GM12878 (cell line): ENCODE measurements around the gene THUMPD2. TPM values are rescaled to one million over a fixed set of nuclear protein-coding genes. Genes with fewer than 3 reads are reported as not detected.

Experiments
- ATAC-seq: fragments of 200-7000 bp; cut with Tn5 transposase; 3 replicates; pipeline ENCODE4 v1.9.1; 2020; ENCODE audit warnings: mild to moderate bottlenecking, moderate library complexity
- BruUV-seq: library from RNA; stranded (reverse); fragments of 400-500 nt; replicated peaks from 2 replicates; lab custom pipeline; 2021; lab: Mats Ljungman, UMichigan
- CTCF ChIA-PET: fragments of 300-600 bp; sonication (Branson Sonifier 250); formaldehyde crosslinking; extraction: SDS; loops from one replicate; lab custom pipeline; 2021; ENCODE audit warnings: inconsistent platforms; lab: Yijun Ruan, JAX
- POLR2A ChIA-PET: fragments of 350-600 bp; formaldehyde crosslinking; extraction: SDS; loops from one replicate; lab custom pipeline; 2021; ENCODE audit warnings: inconsistent platforms; lab: Charles Lee
- RAD21 ChIA-PET: fragments of 300-600 bp; sonication (Branson Sonifier 250); formaldehyde crosslinking; loops from one replicate; lab custom pipeline; 2023; ENCODE audit warnings: antibody characterized with exemption; ENCODE audit not compliant: unreplicated experiment; lab: Charles Lee
- SMC1A ChIA-PET: fragments of 300-600 bp; sonication (Branson Sonifier 250); formaldehyde crosslinking; loops from one replicate; lab custom pipeline; 2023; ENCODE audit not compliant: unreplicated experiment, uncharacterized antibody; lab: Charles Lee
- DNase-seq: peaks from one replicate; pipeline ENCODE4 v3.0.0-alpha.2; 2011; ENCODE audit warnings: low read depth, low spot score
- FAIRE-seq: peaks from 3 replicates; lab custom pipeline; 2011; peaks lifted over from hg19 to GRCh38; lab: Jason Lieb, UNC
- H2AFZ ChIP-seq: 2 replicates; pipeline ENCODE4 v1.6.0; 2011; ENCODE audit warnings: low read depth, low read length, control low read depth; ENCODE audit not compliant: control insufficient read depth
- H3K27ac ChIP-seq: 2 replicates; pipeline ENCODE4 v1.5.1; 2011; ENCODE audit warnings: control low read depth; ENCODE audit not compliant: control insufficient read depth, insufficient read depth
- H3K27me3 ChIP-seq, 2 experiments: replicated peaks in 1 of 2; 2 replicates each; pipeline versions ENCODE4 v1.6.0 to v1.6.1; 2011; ENCODE audit warnings: low read length in 1 of 2; ENCODE audit not compliant: control insufficient read depth in 2 of 2, insufficient read depth in 2 of 2
- H3K36me3 ChIP-seq, 2 experiments: 2 replicates each; pipeline ENCODE4 v1.5.1; 2011; ENCODE audit warnings: low read length in 1 of 2; ENCODE audit not compliant: control insufficient read depth in 2 of 2, insufficient read depth in 2 of 2
- H3K4me1 ChIP-seq: 2 replicates; pipeline ENCODE4 v1.6.1; 2011; ENCODE audit warnings: mild to moderate bottlenecking, low read length, moderate library complexity, mixed read lengths; ENCODE audit not compliant: control insufficient read depth, insufficient read depth
- H3K4me2 ChIP-seq: 2 replicates; pipeline ENCODE4 v1.6.0; 2011; ENCODE audit warnings: control low read depth; ENCODE audit not compliant: control insufficient read depth, insufficient read depth
- H3K4me3 ChIP-seq: fragments of 200-600 bp; sonication (generic); 2 replicates; pipeline ENCODE4 v1.5.1; 2016
- H3K79me2 ChIP-seq: 2 replicates; pipeline ENCODE4 v1.6.0; 2011; ENCODE audit warnings: low read length; ENCODE audit not compliant: control insufficient read depth, insufficient read depth
- H3K9ac ChIP-seq: 2 replicates; pipeline ENCODE4 v1.8.0; 2011; ENCODE audit warnings: low read length, control low read depth, mixed read lengths; ENCODE audit not compliant: control insufficient read depth, insufficient read depth
- H3K9me3 ChIP-seq: replicated peaks from 3 replicates; pipeline ENCODE4 v1.5.1; 2011; ENCODE audit warnings: mild to moderate bottlenecking, low read length; ENCODE audit not compliant: control insufficient read depth, insufficient read depth
- H4K20me1 ChIP-seq: 2 replicates; pipeline ENCODE4 v1.6.0; 2011; ENCODE audit not compliant: control insufficient read depth, insufficient read depth
- CHD2 ChIP-seq: IDR thresholded peaks from 2 replicates; pipeline ENCODE4 v1.6.1; 2011; ENCODE audit warnings: low read depth, low read length, improper control_type of control experiment, borderline replicate concordance
- EGR1 ChIP-seq, 2 experiments: IDR thresholded peaks; 1 replicate in 1 of 2; 2 replicates in 1 of 2; pipeline ENCODE4 v1.6.1; 2011 to 2012; ENCODE audit warnings: low read depth in 2 of 2, low read length in 2 of 2, borderline replicate concordance in 1 of 2, mild to moderate bottlenecking in 1 of 2, moderate library complexity in 1 of 2
- FOXK2 ChIP-seq: fragments of 450-650 bp; IDR thresholded peaks from 2 replicates; pipeline ENCODE4 v1.6.1; 2017; ENCODE audit warnings: mild to moderate bottlenecking, moderate library complexity
- HDAC6 ChIP-seq: fragments of 200-600 bp; sonication (generic); IDR thresholded peaks from one replicate; pipeline ENCODE4 v1.8.0; 2017; ENCODE audit warnings: antibody characterized with exemption; ENCODE audit not compliant: unreplicated experiment
- IKZF2 ChIP-seq, 2 experiments: fragments of 450-650 bp; IDR thresholded peaks; 2 replicates each; pipeline ENCODE4 v1.6.1; 2017; ENCODE audit warnings: mild to moderate bottlenecking in 2 of 2, moderate library complexity in 2 of 2
- MXI1 ChIP-seq: fragments of 150-350 bp; IDR thresholded peaks from 2 replicates; pipeline ENCODE4 v1.6.1; 2011; ENCODE audit warnings: low read depth, mild to moderate bottlenecking, inconsistent platforms, low read length, improper control_type of control experiment
- NFYA ChIP-seq: IDR thresholded peaks from 2 replicates; pipeline ENCODE4 v1.6.1; 2011; ENCODE audit warnings: low read depth, mild to moderate bottlenecking, low read length, improper control_type of control experiment, borderline replicate concordance
- RAD21 ChIP-seq: IDR thresholded peaks from 2 replicates; pipeline ENCODE4 v1.6.1; 2011; ENCODE audit warnings: mild to moderate bottlenecking, low read depth, low read length, moderate library complexity; ENCODE audit not compliant: insufficient read depth
- STAT1 ChIP-seq: fragments of 450-650 bp; conservative IDR thresholded peaks from 2 replicates; pipeline ENCODE4 v1.6.1; 2014; ENCODE audit warnings: antibody characterized with exemption, mild to moderate bottlenecking
- TAF1 ChIP-seq: IDR thresholded peaks from 2 replicates; pipeline ENCODE4 v1.6.1; 2011; ENCODE audit warnings: mild to moderate bottlenecking, low read depth, low read length, borderline replicate concordance
- TCF12 ChIP-seq: IDR thresholded peaks from 2 replicates; pipeline ENCODE4 v1.6.1; 2011; ENCODE audit warnings: low read depth, mild to moderate bottlenecking, low read length
- ZNF274 ChIP-seq: IDR thresholded peaks from one replicate; pipeline ENCODE4 v1.8.0; 2011; ENCODE audit not compliant: insufficient read length, insufficient read depth
- ZNF622 ChIP-seq: fragments of 450-650 bp; IDR thresholded peaks from 2 replicates; pipeline ENCODE4 v1.6.1; 2017; ENCODE audit warnings: mild to moderate bottlenecking, inconsistent platforms
- WGBS: methylation state at CpG from one replicate; pipeline ENCODE4 v1.1.6; 2016; ENCODE audit warnings: low lambda C conversion rate; ENCODE audit not compliant: insufficient replicate concordance, insufficient coverage; ENCODE audit errors: missing lambda C conversion rate; 5-methylcytosine and 5-hydroxymethylcytosine counted together
- in situ Hi-C: fragments of 300-500 bp; cut with MboI; formaldehyde crosslinking; loops from 9 replicates; pipeline ENCODE4 v1.14.3; 2018; ENCODE audit warnings: mixed read lengths
- intact Hi-C: fragments of 100-400 bp; cut with micrococcal nuclease; formaldehyde crosslinking; loops from one replicate; pipeline ENCODE4 v1.14.2; 2022; ENCODE audit not compliant: unreplicated experiment
- polyA plus RNA-seq, 11 experiments: library from polyadenylated mRNA; depleted of rRNA in 4 of 11; unstranded in 6 of 11; stranded (reverse) in 5 of 11; fragments of >200 nt; fragmentation: Nextera tagmentation in 4 of 11; fragmentation: Illumina TruSeq in 1 of 11; extraction: Ambion mirVana in 4 of 11; extraction: Trizol in 1 of 11; gene quantifications; 1 replicate in 1 of 11; 2 replicates in 10 of 11; pipeline versions ENCODE4 v1.2.1 to v1.2.3, GENCODE V29; 2011 to 2016; ENCODE audit warnings: inconsistent platforms in 2 of 11, missing spikeins in 2 of 11, low read depth in 1 of 11
- total RNA-seq, 4 experiments: library from RNA; depleted of rRNA in 3 of 4; stranded (reverse); fragments of >200 nt in 3 of 4; fragmentation: Illumina TruSeq in 1 of 4; extraction: Trizol in 1 of 4; gene quantifications; 2 replicates each; pipeline versions ENCODE4 v1.2.1 to v1.2.3, GENCODE V29; 2013 to 2021
- TF ChIP-seq, protein P1 (sequence below): IDR thresholded peaks from 2 replicates; pipeline ENCODE4 v1.6.1; 2012; ENCODE audit warnings: mild to moderate bottlenecking, low read depth, low read length

THUMPD2 gene
- total and polyA plus RNA-seq, 10 of the 15 experiments (the other 5 are each of a cell fraction or from before 2014, with no cell fraction given): 6.7 to 19.7 (median 13.8) TPM

- intact Hi-C loops (no loop called here), in situ Hi-C loops (loop anchor here (10.0 kb wide), 1 partner anchor 339 kb away; no protein-coding TSS in a partner anchor)
- no peak for DNase-seq
- WGBS: 27% methylated on average over 9 of the region's 9 CpGs
- no peak overlapping the region for H3K9ac ChIP-seq
- no peak overlapping the region for H3K4me2 ChIP-seq
- POLR2A ChIA-PET: no interaction called here
- RAD21 ChIA-PET: interaction anchor here (0.9 kb wide), 1 partner anchor 28 kb away, joined by 3 read pairs; no protein-coding TSS in a partner anchor
- no peaks in the 10 kb centered on the region for H3K9me3 ChIP-seq
- H3K27me3 ChIP-seq: no peaks in the 10 kb centered on the region
- CTCF ChIA-PET: no interaction called here
- H3K4me3 ChIP-seq: no peak overlapping the region
- SMC1A ChIA-PET: no interaction called here
- no peak for FAIRE-seq
- no peaks in the 10 kb centered on the region for H3K79me2 ChIP-seq
- BruUV-seq: no TSS peak
- H3K27ac ChIP-seq: no peak overlapping the region
- H3K36me3 ChIP-seq: no peaks in the 10 kb centered on the region
- H2AFZ ChIP-seq: no peak overlapping the region
- TF ChIP-seq NFYA (no peak), MXI1 (no peak), ZNF274 (no peak), HDAC6 (no peak)
- H3K4me1 ChIP-seq: no peaks in the 10 kb centered on the region
- ATAC-seq: peak; percentile 51; the same call in 2 of the 3 replicates
- H4K20me1 ChIP-seq: no peaks in the 10 kb centered on the region
Measured at GRCh38 chr2:39723946-39724827, 54.9 kb downstream of the THUMPD2 start.

DNA sequence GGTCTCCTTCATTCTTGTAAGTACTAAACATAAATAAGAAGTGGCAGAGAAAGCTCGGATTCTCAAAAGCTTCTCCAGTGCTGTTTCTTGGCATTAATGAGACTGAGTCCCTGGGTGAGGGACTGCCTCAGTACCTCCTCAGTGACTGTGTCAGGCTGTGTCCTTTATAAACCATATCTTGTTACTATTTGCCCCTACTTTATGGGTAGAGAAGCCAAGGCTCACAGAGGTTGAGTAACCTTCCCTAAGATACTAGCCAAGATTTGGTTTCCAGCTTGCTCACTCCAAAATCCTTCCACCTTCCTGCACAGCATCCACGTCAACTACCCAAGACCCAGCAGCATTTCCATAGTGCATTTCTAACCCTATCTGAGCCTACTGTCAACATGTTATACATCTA lies 55.6 kb downstream of the THUMPD2 start:
- CTCF ChIA-PET: no interaction called here
- intact Hi-C loops: no loop called here
- in situ Hi-C loops: loop anchor here (10.0 kb wide), 1 partner anchor 339 kb away; no protein-coding TSS in a partner anchor
- TF ChIP-seq EGR1 (IDR thresholded peaks at IDR 0.05; ENCODE audit: borderline replicate concordance in 1 of 2, low read depth in 2 of 2, low read length in 2 of 2): no peak
- no peak for TF ChIP-seq IKZF2 (IDR thresholded peaks at IDR 0.05)
- TF ChIP-seq ZNF622: no peak
- TF ChIP-seq TCF12: no peak
- no peak for TF ChIP-seq RAD21
- TF ChIP-seq FOXK2: no peak
- TF ChIP-seq, protein P1, sequence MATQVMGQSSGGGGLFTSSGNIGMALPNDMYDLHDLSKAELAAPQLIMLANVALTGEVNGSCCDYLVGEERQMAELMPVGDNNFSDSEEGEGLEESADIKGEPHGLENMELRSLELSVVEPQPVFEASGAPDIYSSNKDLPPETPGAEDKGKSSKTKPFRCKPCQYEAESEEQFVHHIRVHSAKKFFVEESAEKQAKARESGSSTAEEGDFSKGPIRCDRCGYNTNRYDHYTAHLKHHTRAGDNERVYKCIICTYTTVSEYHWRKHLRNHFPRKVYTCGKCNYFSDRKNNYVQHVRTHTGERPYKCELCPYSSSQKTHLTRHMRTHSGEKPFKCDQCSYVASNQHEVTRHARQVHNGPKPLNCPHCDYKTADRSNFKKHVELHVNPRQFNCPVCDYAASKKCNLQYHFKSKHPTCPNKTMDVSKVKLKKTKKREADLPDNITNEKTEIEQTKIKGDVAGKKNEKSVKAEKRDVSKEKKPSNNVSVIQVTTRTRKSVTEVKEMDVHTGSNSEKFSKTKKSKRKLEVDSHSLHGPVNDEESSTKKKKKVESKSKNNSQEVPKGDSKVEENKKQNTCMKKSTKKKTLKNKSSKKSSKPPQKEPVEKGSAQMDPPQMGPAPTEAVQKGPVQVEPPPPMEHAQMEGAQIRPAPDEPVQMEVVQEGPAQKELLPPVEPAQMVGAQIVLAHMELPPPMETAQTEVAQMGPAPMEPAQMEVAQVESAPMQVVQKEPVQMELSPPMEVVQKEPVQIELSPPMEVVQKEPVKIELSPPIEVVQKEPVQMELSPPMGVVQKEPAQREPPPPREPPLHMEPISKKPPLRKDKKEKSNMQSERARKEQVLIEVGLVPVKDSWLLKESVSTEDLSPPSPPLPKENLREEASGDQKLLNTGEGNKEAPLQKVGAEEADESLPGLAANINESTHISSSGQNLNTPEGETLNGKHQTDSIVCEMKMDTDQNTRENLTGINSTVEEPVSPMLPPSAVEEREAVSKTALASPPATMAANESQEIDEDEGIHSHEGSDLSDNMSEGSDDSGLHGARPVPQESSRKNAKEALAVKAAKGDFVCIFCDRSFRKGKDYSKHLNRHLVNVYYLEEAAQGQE: no peak
- no peak for TF ChIP-seq STAT1
- TF ChIP-seq TAF1: no peak
- TF ChIP-seq CHD2: no peak

More for the DNA sequence above, 55.6 kb downstream of the THUMPD2 start:
- SMC1A ChIA-PET: no interaction called here
- no peaks in the 10 kb centered on the region for H4K20me1 ChIP-seq
- DNase-seq (no peak), FAIRE-seq (no peak), ATAC-seq (no peak)
- no peaks in the 10 kb centered on the region for H3K9me3 ChIP-seq
- BruUV-seq: no TSS peak
- H3K36me3 ChIP-seq: no peaks in the 10 kb centered on the region
- no peaks in the 10 kb centered on the region for H3K4me1 ChIP-seq
- H3K79me2 ChIP-seq: no peaks in the 10 kb centered on the region
- no peak overlapping the region for H3K4me2 ChIP-seq
- no peaks in the 10 kb centered on the region for H3K27me3 ChIP-seq
- POLR2A ChIA-PET: no interaction called here
- 23% methylated on average over 2 of the region's 2 CpGs for WGBS
- RAD21 ChIA-PET: interaction anchor here (0.9 kb wide), 1 partner anchor 27 kb away, joined by 3 read pairs; no protein-coding TSS in a partner anchor
- H2AFZ ChIP-seq: no peak overlapping the region
- H3K9ac ChIP-seq: no peak overlapping the region
- no peak overlapping the region for H3K4me3 ChIP-seq
- no peak overlapping the region for H3K27ac ChIP-seq
